Measurements from ENCODE around the gene RPL27A.

Gene RPL27A

GRCh38 chr11:8732748-8733241, 50.2 kb downstream of the RPL27A start:
- POLR2A ChIA-PET (ENCODE audit: low non-redundant PET) = no interaction called here

GRCh38 chr11:8733852-8734251, 51.3 kb downstream of the RPL27A start:
- H3K27ac ChIP-seq = no peak overlapping the region
- CTCF ChIA-PET = no interaction called here
- no peak for TF ChIP-seq CTCF (conservative IDR thresholded peaks at IDR 0.05; ENCODE audit: low read depth)
- no peak for DNase-seq (ENCODE audit: low spot score)
- POLR2A ChIA-PET (ENCODE audit: low non-redundant PET) = no interaction called here

More at GRCh38 chr11:8732748-8733241, 50.2 kb downstream of the RPL27A start:
- no peak for TF ChIP-seq CTCF (conservative IDR thresholded peaks at IDR 0.05; ENCODE audit: low read depth)
- CTCF ChIA-PET = interaction anchor here (0.5 to 1.0 kb wide), 2 partner anchors 11 to 226 kb away, joined by 3 to 6 read pairs; no protein-coding TSS in a partner anchor
- H3K27ac ChIP-seq = peak overlapping the region; percentile 66
- DNase-seq (ENCODE audit: low spot score) = no peak

- TF ChIP-seq CTCF (conservative IDR thresholded peaks at IDR 0.05; ENCODE audit: low read depth) = no peak
- POLR2A ChIA-PET (ENCODE audit: low non-redundant PET) = no interaction called here
- CTCF ChIA-PET = no interaction called here
- no peak overlapping the region for H3K27ac ChIP-seq
- DNase-seq (ENCODE audit: low spot score) = no peak
These were observed 52.5 kb downstream of the RPL27A start for GRCh38 chr11:8735094-8735493.

GRCh38 chr11:8739309-8739793, 56.8 kb downstream of the RPL27A start:
- POLR2A ChIA-PET (ENCODE audit: low non-redundant PET) = no interaction called here
- no peak overlapping the region for H3K27ac ChIP-seq
- CTCF ChIA-PET = no interaction called here
- no peak for DNase-seq (ENCODE audit: low spot score)
- TF ChIP-seq CTCF (conservative IDR thresholded peaks at IDR 0.05; ENCODE audit: low read depth) = no peak
